HL-60 (cell line): ENCODE results near the gene RFFL.

Source experiments
- POLR2AphosphoS5 ChIP-seq: IDR thresholded peaks from 2 replicates; pipeline ENCODE4 v1.6.1; 2012; ENCODE audit warnings: low read depth
- TF ChIP-seq, protein P1 (sequence below): IDR thresholded peaks from one replicate; pipeline ENCODE4 v1.5.1; 2011; ENCODE audit warnings: low read length, control low read depth, inconsistent platforms; ENCODE audit not compliant: insufficient read depth

- no peak for TF ChIP-seq POLR2AphosphoS5
- TF ChIP-seq, protein P1, sequence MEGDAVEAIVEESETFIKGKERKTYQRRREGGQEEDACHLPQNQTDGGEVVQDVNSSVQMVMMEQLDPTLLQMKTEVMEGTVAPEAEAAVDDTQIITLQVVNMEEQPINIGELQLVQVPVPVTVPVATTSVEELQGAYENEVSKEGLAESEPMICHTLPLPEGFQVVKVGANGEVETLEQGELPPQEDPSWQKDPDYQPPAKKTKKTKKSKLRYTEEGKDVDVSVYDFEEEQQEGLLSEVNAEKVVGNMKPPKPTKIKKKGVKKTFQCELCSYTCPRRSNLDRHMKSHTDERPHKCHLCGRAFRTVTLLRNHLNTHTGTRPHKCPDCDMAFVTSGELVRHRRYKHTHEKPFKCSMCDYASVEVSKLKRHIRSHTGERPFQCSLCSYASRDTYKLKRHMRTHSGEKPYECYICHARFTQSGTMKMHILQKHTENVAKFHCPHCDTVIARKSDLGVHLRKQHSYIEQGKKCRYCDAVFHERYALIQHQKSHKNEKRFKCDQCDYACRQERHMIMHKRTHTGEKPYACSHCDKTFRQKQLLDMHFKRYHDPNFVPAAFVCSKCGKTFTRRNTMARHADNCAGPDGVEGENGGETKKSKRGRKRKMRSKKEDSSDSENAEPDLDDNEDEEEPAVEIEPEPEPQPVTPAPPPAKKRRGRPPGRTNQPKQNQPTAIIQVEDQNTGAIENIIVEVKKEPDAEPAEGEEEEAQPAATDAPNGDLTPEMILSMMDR: no peak
Observed at GRCh38 chr17:34988644-34989043, 74.9 kb downstream of the RFFL start.
